NB4 (cell line): Measurements from ENCODE around the gene TENM4.

Experiments used
- POLR2A ChIP-seq: IDR thresholded peaks from 2 replicates; pipeline ENCODE4 v1.6.1; 2011; ENCODE audit warnings: mild to moderate bottlenecking; ENCODE audit not compliant: insufficient read length; ENCODE audit errors: extremely low read depth
- TF ChIP-seq, protein P1 (sequence below): IDR thresholded peaks from one replicate; pipeline ENCODE4 v1.5.1; 2012; ENCODE audit warnings: low read depth, low read length

DNA sequence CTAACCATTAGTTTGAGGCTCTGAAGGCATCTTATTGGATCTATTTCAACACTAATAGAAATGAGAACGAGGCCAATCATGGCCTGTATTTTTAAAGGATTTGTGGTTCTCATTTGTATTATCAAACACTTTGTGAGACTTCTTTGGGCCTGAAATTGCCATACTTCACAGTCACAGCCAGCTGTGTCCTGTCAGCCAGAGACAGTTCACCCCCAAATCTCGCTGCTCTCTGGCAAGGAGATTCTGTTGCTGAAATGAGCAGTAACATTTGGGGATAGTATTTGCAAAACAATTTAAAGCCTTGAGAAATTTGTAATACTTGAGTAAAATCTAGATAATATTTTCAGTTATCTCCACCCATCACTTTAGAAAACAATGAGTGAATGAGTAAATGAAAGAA is 26.9 kb upstream of the TENM4 start:
- TF ChIP-seq, protein P1, sequence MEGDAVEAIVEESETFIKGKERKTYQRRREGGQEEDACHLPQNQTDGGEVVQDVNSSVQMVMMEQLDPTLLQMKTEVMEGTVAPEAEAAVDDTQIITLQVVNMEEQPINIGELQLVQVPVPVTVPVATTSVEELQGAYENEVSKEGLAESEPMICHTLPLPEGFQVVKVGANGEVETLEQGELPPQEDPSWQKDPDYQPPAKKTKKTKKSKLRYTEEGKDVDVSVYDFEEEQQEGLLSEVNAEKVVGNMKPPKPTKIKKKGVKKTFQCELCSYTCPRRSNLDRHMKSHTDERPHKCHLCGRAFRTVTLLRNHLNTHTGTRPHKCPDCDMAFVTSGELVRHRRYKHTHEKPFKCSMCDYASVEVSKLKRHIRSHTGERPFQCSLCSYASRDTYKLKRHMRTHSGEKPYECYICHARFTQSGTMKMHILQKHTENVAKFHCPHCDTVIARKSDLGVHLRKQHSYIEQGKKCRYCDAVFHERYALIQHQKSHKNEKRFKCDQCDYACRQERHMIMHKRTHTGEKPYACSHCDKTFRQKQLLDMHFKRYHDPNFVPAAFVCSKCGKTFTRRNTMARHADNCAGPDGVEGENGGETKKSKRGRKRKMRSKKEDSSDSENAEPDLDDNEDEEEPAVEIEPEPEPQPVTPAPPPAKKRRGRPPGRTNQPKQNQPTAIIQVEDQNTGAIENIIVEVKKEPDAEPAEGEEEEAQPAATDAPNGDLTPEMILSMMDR = no peak
- TF ChIP-seq POLR2A = no peak
